Left ventricle myocardium inferior (tissue), 1 donor: ENCODE data around the gene HAUS3. TPM values are rescaled to one million over a fixed set of nuclear protein-coding genes. Genes with fewer than 3 reads are reported as not detected.

Experiments used
- DNase-seq: peaks from one replicate; pipeline ENCODE4 v3.0.0-alpha.2; 2020
- H3K27ac ChIP-seq: fragments of 200-600 bp; replicated peaks from 2 replicates; pipeline ENCODE4 v1.8.0; 2021
- H3K27me3 ChIP-seq: fragments of 200-600 bp; 2 replicates; pipeline ENCODE4 v1.8.0; 2021; ENCODE audit warnings: low read depth
- H3K36me3 ChIP-seq: fragments of 200-600 bp; 2 replicates; pipeline ENCODE4 v1.8.0; 2021
- H3K4me1 ChIP-seq: fragments of 200-600 bp; 2 replicates; pipeline ENCODE4 v1.8.0; 2021
- H3K4me3 ChIP-seq: fragments of 200-600 bp; 2 replicates; pipeline ENCODE4 v1.8.0; 2021; ENCODE audit warnings: mild to moderate bottlenecking, moderate library complexity
- H3K9me3 ChIP-seq: fragments of 200-600 bp; replicated peaks from 2 replicates; pipeline ENCODE4 v1.8.0; 2021
- intact Hi-C: fragments of 100-400 bp; cut with micrococcal nuclease; formaldehyde crosslinking; loops from one replicate; pipeline ENCODE4 v1.11.0; 2022
- total RNA-seq: library from RNA; stranded (reverse); fragmentation: NEBNext Ultra II Directional; extraction: Animal tissue kit (Norgen Biotek cat#: 25700); gene quantifications from one replicate; pipeline ENCODE4 v1.2.1, GENCODE V29; 2021
- TF ChIP-seq, protein P1 (sequence below): fragments of 200-600 bp; IDR thresholded peaks from 2 replicates; pipeline ENCODE4 v1.8.0; 2021; ENCODE audit warnings: antibody characterized with exemption, mild to moderate bottlenecking, borderline replicate concordance
- donor health status: DM: no; HTN: yes; CAD: no; lungs with severe emphysema.

HAUS3 gene
- total RNA-seq, 1 donor from 2014 or later = 6.4 TPM

DNA sequence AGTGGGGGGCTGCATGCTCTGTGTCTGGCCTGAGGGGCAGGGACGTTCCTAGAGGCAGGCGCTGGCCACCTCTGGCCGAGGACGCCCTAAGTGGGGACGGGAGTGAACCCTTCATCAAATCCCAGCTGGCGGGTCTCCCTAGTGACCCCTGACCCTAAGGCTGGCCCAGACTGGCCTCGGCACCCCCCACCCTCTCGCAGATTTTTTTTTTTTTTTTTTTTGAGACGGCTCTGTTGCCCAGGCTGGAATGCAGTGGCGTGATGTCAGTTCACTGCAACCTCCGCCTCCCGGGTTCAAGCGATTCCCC is 21.0 kb upstream of the HAUS3 start:
- no peaks in the 10 kb centered on the region for H3K27me3 ChIP-seq
- peak overlapping the region; percentile 79 for H3K4me3 ChIP-seq
- intact Hi-C loops = no loop called here
- peak overlapping the region; percentile 100 for H3K27ac ChIP-seq
- DNase-seq = no peak
- TF ChIP-seq, protein P1, sequence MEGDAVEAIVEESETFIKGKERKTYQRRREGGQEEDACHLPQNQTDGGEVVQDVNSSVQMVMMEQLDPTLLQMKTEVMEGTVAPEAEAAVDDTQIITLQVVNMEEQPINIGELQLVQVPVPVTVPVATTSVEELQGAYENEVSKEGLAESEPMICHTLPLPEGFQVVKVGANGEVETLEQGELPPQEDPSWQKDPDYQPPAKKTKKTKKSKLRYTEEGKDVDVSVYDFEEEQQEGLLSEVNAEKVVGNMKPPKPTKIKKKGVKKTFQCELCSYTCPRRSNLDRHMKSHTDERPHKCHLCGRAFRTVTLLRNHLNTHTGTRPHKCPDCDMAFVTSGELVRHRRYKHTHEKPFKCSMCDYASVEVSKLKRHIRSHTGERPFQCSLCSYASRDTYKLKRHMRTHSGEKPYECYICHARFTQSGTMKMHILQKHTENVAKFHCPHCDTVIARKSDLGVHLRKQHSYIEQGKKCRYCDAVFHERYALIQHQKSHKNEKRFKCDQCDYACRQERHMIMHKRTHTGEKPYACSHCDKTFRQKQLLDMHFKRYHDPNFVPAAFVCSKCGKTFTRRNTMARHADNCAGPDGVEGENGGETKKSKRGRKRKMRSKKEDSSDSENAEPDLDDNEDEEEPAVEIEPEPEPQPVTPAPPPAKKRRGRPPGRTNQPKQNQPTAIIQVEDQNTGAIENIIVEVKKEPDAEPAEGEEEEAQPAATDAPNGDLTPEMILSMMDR = no peak
- no peaks in the 10 kb centered on the region for H3K36me3 ChIP-seq
- peaks cover 87% of the 10 kb centered on the region for H3K4me1 ChIP-seq
- no peaks in the 10 kb centered on the region for H3K9me3 ChIP-seq

DNA sequence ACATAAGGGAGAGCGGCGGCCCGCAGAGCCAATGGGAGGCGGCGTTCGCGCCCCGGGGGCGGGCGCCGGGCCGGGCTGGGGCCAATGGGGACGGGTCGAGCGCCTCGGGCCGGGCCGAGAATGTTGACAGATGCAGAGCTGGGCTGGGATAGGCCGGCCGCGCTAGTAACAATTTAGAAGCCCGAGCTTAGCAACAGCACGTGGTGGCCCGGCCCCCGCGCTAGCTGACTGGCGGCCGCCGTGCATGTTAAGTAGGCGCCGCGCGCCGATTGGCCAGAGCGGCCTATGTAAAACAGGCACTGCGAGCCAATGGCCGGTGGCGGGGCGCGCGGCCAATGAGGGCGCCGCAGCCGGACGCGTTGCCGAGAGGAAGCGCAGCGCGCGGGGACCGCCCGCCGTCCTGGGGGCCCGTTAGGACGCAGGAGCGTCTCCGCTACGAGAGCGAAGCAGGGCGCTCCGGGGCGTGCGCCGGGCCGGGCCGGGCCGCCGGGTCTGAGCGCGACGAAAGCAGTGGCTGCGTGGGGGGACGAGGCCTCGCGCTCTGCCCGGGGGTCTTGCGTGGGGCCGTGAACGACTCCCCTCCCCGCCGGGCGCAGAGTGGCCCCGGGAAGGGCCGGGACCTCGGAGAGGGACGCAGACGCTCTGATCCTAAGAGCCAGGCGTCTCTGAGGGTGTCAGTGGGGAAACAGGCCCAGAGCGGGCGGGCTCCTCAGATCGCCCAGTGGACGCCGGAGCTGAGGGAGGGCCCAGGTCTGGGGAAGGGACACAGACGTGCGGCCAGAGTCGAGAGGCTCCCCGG is 20.4 kb upstream of the HAUS3 start:
- Histone ChIP-seq H3K36me3 (no peaks in the 10 kb centered on the region), H3K4me3 (peak overlapping the region; percentile 79), H3K27ac (peak overlapping the region; percentile 100), H3K27me3 (no peaks in the 10 kb centered on the region), H3K9me3 (no peaks in the 10 kb centered on the region), H3K4me1 (peaks cover 91% of the 10 kb centered on the region)
- TF ChIP-seq, protein P1 = no peak
- peak; percentile 100 for DNase-seq
- intact Hi-C loops = no loop called here

DNA sequence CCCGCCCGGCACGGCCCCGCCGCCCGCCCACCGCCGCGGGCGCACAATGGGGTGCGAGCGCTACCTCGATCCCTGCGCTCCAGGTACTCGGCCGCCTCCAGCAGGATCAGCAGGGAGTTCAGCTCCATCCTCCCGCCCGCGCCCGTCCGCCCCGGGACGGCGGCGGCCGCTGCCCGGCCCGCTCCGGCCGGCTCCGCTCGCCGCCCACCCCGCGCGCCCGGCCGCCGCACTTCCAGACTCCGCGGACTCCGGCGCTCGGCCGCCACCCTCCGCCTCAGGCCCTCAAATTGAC is 19.9 kb upstream of the HAUS3 start, which contains the start of gene MXD4:
Gene MXD4 (minus strand): TSS at position 257 of the 292 bp plus-strand sequence. CDS start 129 bp downstream, at position 128.
- TF ChIP-seq, protein P1 = no peak
- peak within 1 kb of the TSS; percentile 100 for H3K27ac ChIP-seq
- no peaks in the 10 kb centered on the region for H3K9me3 ChIP-seq
- peaks cover 91% of the 10 kb centered on the region for H3K4me1 ChIP-seq
- peak within 1 kb of the TSS; percentile 79 for H3K4me3 ChIP-seq
- intact Hi-C loops = no loop called here
- DNase-seq = no peak
- no peaks in the 10 kb centered on the region for H3K27me3 ChIP-seq
- H3K36me3 ChIP-seq = no peaks in the 10 kb centered on the region

DNA sequence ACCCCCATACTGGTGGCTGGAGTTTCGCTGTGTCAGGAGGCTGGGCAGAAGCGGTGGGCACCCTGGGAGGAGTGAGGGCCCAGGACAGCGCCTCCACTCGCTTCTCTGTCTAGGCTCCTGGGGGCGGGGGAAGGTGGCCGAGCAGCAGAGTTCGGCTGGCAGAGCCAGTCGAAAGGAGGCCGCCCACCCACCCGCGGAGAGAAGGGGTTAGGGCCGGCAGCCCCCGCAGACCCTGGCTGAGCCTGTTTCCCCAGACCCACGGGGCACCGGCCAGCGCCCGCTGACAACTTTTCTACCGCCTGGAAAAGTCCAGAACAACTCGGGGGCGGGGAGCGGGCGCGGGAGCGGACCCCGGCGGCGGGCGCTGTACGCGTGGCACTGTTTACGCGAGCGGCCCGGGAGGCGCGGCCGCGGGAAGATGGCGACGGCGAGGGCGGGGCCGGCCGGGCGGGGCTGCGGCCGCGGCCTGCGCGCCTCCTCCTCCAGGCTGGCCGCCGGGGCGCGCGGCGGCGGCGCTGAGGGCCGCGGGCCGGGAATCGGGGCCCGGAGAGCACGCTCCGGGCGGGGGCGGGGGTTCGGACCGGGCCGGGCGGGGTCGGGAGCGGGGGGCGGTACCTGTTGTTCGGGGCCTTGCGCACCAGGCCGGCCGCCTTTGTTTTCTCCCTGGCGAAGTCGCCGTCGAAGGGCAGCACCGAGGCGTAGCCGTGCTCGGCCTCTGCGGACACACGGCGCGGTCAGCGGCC is 19.4 kb upstream of the HAUS3 start:
- H3K27me3 ChIP-seq = no peaks in the 10 kb centered on the region
- intact Hi-C loops = no loop called here
- H3K4me1 ChIP-seq = peaks cover 91% of the 10 kb centered on the region
- peak overlapping the region; percentile 79 for H3K4me3 ChIP-seq
- H3K9me3 ChIP-seq = no peaks in the 10 kb centered on the region
- TF ChIP-seq, protein P1 = no peak
- no peaks in the 10 kb centered on the region for H3K36me3 ChIP-seq
- H3K27ac ChIP-seq = peak overlapping the region; percentile 100
- DNase-seq = peak; percentile 67

DNA sequence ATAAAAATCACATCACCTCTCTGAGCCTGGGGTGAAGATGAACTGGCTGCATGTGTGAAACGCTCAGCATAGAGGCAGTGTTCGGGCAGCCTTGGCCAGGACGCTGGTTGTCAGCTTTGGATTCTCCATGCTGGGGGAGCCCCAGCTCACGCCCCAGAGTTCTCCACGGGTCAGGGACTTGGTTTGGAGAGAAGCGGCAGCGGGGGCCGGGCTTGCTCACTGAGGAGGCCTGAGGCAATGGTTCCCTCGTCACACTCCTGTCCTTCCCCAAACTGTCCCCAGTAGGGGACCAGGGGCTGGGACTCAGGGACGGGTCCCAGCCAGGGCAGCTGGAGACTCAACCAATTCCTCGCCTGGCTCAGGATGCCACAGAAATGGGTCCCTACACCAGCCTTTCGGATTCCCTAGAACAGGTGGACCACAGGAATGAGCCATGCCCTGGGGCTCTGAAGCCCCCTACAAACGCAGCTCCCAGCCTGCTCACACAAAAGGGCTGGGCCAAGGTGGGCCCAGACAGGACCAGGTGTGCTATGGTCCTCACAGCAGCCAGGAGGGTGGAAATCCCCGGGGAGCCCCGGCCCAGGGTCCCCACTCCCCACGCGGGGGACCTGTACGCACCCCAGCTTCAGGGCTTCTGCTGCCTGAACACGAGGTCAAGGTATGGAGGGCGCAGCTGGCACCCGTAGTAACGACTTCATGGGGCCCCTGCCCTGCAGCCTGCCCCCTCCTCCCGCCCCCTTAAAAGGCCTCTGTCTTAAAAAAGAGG is 18.6 kb upstream of the HAUS3 start:
- H3K36me3 ChIP-seq = no peaks in the 10 kb centered on the region
- intact Hi-C loops = no loop called here

More for the DNA sequence above, 18.6 kb upstream of the HAUS3 start:
- peaks cover 91% of the 10 kb centered on the region for H3K4me1 ChIP-seq
- peak; percentile 22 for DNase-seq
- H3K27ac ChIP-seq = peak overlapping the region; percentile 100
- peak overlapping the region; percentile 79 for H3K4me3 ChIP-seq
- no peaks in the 10 kb centered on the region for H3K9me3 ChIP-seq
- TF ChIP-seq, protein P1 = no peak
- no peaks in the 10 kb centered on the region for H3K27me3 ChIP-seq
